K562 (cell line): Measurements from ENCODE around the gene SAT2. TPM values are rescaled to one million over a fixed set of nuclear protein-coding genes. Genes with fewer than 3 reads are reported as not detected.

Experiments used
- ATAC-seq: fragments of 200-7000 bp; cut with Tn5 transposase; 3 replicates; pipeline ENCODE4 v1.9.1; 2020; ENCODE audit warnings: moderate library complexity
- BruUV-seq: library from RNA; stranded (reverse); fragments of 400-500 nt; replicated peaks from 2 replicates; lab custom pipeline; 2021; lab: Mats Ljungman, UMichigan
- CTCF ChIA-PET: fragments of 300-600 bp; formaldehyde crosslinking; extraction: SDS; loops from one replicate; lab custom pipeline; 2021; ENCODE audit warnings: low intra/inter-chr PET ratio; lab: Yijun Ruan, JAX
- POLR2A ChIA-PET: fragments of 300-600, 350-650 bp; sonication (Branson Sonifier 250); formaldehyde crosslinking; extraction: SDS; loops from one replicate; lab custom pipeline; 2021; ENCODE audit warnings: antibody characterized with exemption, inconsistent platforms; lab: Yijun Ruan, JAX
- DNase-seq, 4 experiments: peaks; one replicate each; pipeline versions ENCODE4 v3.0.0 to v3.0.0-alpha.2; 2011 to 2018; ENCODE audit warnings: low spot score in 3 of 4, mixed read lengths in 3 of 4; ENCODE audit errors: extremely low read depth in 1 of 4
- FAIRE-seq: peaks from 2 replicates; lab custom pipeline; 2011; peaks lifted over from hg19 to GRCh38; lab: Jason Lieb, UNC
- H2AFZ ChIP-seq: 2 replicates; pipeline ENCODE4 v1.6.0; 2011; ENCODE audit warnings: low read depth, low read length, control low read depth, inconsistent platforms
- H3K27ac ChIP-seq: fragments of 200-600 bp; 3 replicates; pipeline ENCODE4 v1.8.0; 2011; ENCODE audit warnings: low read depth, mild to moderate bottlenecking, control low read depth, inconsistent platforms, low read length, moderate library complexity, mixed read lengths; ENCODE audit errors: extremely low read depth
- H3K27me3 ChIP-seq, 2 experiments: fragments of 300-600 bp in 1 of 2; 2 replicates in 1 of 2; 3 replicates in 1 of 2; pipeline versions ENCODE4 v1.6.0 to v1.8.0; 2011; ENCODE audit warnings: inconsistent platforms in 2 of 2, low read length in 2 of 2, mild to moderate bottlenecking in 1 of 2, mixed read lengths in 1 of 2, moderate library complexity in 1 of 2; ENCODE audit not compliant: control insufficient read depth in 2 of 2, insufficient read depth in 2 of 2
- H3K36me3 ChIP-seq: fragments of 300-600 bp; 3 replicates; pipeline ENCODE4 v1.8.0; 2011; ENCODE audit warnings: mild to moderate bottlenecking, low read length, inconsistent platforms; ENCODE audit not compliant: control insufficient read depth, insufficient read depth
- H3K4me1 ChIP-seq, 2 experiments: fragments of 200-600 bp in 1 of 2; replicated peaks in 1 of 2; 2 replicates in 1 of 2; 3 replicates in 1 of 2; pipeline versions ENCODE4 v1.5.1 to v1.8.0; 2011; ENCODE audit warnings: inconsistent platforms in 2 of 2, low read length in 2 of 2, mild to moderate bottlenecking in 1 of 2, mixed read lengths in 1 of 2, moderate library complexity in 1 of 2; ENCODE audit not compliant: control insufficient read depth in 2 of 2, insufficient read depth in 2 of 2
- H3K4me2 ChIP-seq: 2 replicates; pipeline ENCODE4 v1.6.1; 2011; ENCODE audit warnings: low read length, control low read depth, inconsistent platforms, mixed read lengths; ENCODE audit not compliant: insufficient read depth
- H3K4me3 ChIP-seq: fragments of 200-600 bp; sonication (generic), shearing (Covaris generic); 2 replicates; pipeline ENCODE4 v1.5.1; 2016; ENCODE audit warnings: control low read depth, inconsistent platforms
- H3K79me2 ChIP-seq: fragments of 200-600 bp; 3 replicates; pipeline ENCODE4 v1.8.0; 2011; ENCODE audit warnings: low read length, inconsistent platforms; ENCODE audit not compliant: control insufficient read depth, insufficient read depth
- H3K9ac ChIP-seq, 2 experiments: 2 replicates each; pipeline versions ENCODE4 v1.6.0 to v1.6.1; 2011; ENCODE audit warnings: low read depth in 2 of 2, low read length in 2 of 2, control low read depth in 1 of 2, inconsistent platforms in 1 of 2, mild to moderate bottlenecking in 1 of 2, mixed read lengths in 1 of 2; ENCODE audit not compliant: insufficient read depth in 1 of 2
- H3K9me1 ChIP-seq: one replicate; pipeline ENCODE4 v1.6.0; 2011; ENCODE audit warnings: inconsistent platforms, mild to moderate bottlenecking, low read length, moderate library complexity; ENCODE audit not compliant: control insufficient read depth, insufficient read depth
- H3K9me3 ChIP-seq: replicated peaks from 2 replicates; pipeline ENCODE4 v1.5.1; 2011; ENCODE audit warnings: low read depth, low read length, inconsistent platforms; ENCODE audit not compliant: control insufficient read depth, insufficient read depth
- H4K20me1 ChIP-seq: replicated peaks from 2 replicates; pipeline ENCODE4 v1.6.1; 2011; ENCODE audit warnings: low read length, inconsistent platforms, mixed read lengths; ENCODE audit not compliant: control insufficient read depth, insufficient read depth
- ATF1 ChIP-seq, 2 experiments: fragments of 450-650 bp in 1 of 2; IDR thresholded peaks; 2 replicates each; pipeline ENCODE4 v1.6.1; 2016; ENCODE audit warnings: missing compliant biosample characterization in 1 of 2, missing genetic modification characterization in 1 of 2
- DDX20 ChIP-seq: fragments of 450-650 bp; IDR thresholded peaks from 2 replicates; pipeline ENCODE4 v1.6.1; 2016; ENCODE audit warnings: missing genetic modification characterization, low read depth, mild to moderate bottlenecking, missing compliant biosample characterization, moderate library complexity
- ESRRA ChIP-seq: fragments of 450-650 bp; IDR thresholded peaks from 2 replicates; pipeline ENCODE4 v1.6.1; 2014; ENCODE audit warnings: low read depth, mild to moderate bottlenecking, moderate library complexity, borderline replicate concordance
- FOXM1 ChIP-seq, 2 experiments: fragments of 450-650 bp in 1 of 2; sonication (generic) in 1 of 2; formaldehyde crosslinking in 1 of 2; IDR thresholded peaks; 2 replicates each; pipeline versions ENCODE4 v1.6.1 to v1.9.0; 2017 to 2022; ENCODE audit warnings: low read depth in 2 of 2, mild to moderate bottlenecking in 2 of 2, missing genetic modification reagents in 1 of 2, moderate library complexity in 1 of 2
- MAZ ChIP-seq, 2 experiments: fragments of 450-650 bp in 1 of 2; sonication (generic) in 1 of 2; formaldehyde crosslinking; IDR thresholded peaks in 1 of 2; conservative IDR thresholded peaks in 1 of 2; 2 replicates each; pipeline versions ENCODE4 v1.4.0 to v1.5.0; 2020; ENCODE audit warnings: mild to moderate bottlenecking in 1 of 2, missing genetic modification reagents in 1 of 2
- MYNN ChIP-seq, 2 experiments: sonication (generic); formaldehyde crosslinking in 1 of 2; IDR thresholded peaks; 2 replicates each; pipeline versions ENCODE4 v1.5.0 to v1.6.1; 2016 to 2020; ENCODE audit warnings: antibody characterized with exemption in 1 of 2, missing genetic modification reagents in 1 of 2
- PCBP1 ChIP-seq: fragments of 200-400 bp; formaldehyde crosslinking; IDR thresholded peaks from 2 replicates; pipeline ENCODE4 v1.6.1; 2018; ENCODE audit warnings: mild to moderate bottlenecking, low read depth, low read length; ENCODE audit not compliant: poor library complexity, severe bottlenecking
- POLR3A ChIP-seq: IDR thresholded peaks from 2 replicates; pipeline ENCODE4 v1.6.1; 2011; ENCODE audit warnings: borderline replicate concordance, mild to moderate bottlenecking, moderate library complexity; ENCODE audit not compliant: insufficient read length, insufficient read depth; ENCODE audit errors: extremely low read depth
- PREB ChIP-seq: sonication (generic); formaldehyde crosslinking; IDR thresholded peaks from 2 replicates; pipeline ENCODE4 v1.8.1; 2023; ENCODE audit warnings: mild to moderate bottlenecking, missing genetic modification reagents
- RBFOX2 ChIP-seq: fragments of 200-400 bp; formaldehyde crosslinking; IDR thresholded peaks from 2 replicates; pipeline ENCODE4 v1.6.1; 2017; ENCODE audit warnings: low read depth, mild to moderate bottlenecking, low read length, moderate library complexity
- ZNF316 ChIP-seq: fragments of 450-650 bp; IDR thresholded peaks from 2 replicates; pipeline ENCODE4 v1.6.1; 2016
- WGBS: fragments of 100-300 bp; shearing (Covaris generic); methylation state at CpG from one replicate; pipeline ENCODE4 v1.1.6; 2016; ENCODE audit warnings: low coverage, mixed read lengths; ENCODE audit not compliant: insufficient coverage; ENCODE audit errors: missing lambda C conversion rate; 5-methylcytosine and 5-hydroxymethylcytosine counted together
- in situ Hi-C: fragments of 300-500 bp; cut with MboI; formaldehyde crosslinking; loops from 4 replicates; pipeline ENCODE4 v1.15.0; 2018; ENCODE audit warnings: inconsistent platforms, mixed read lengths
- intact Hi-C: fragments of 100-400 bp; cut with micrococcal nuclease; formaldehyde crosslinking; loops from 2 replicates; pipeline ENCODE4 v1.14.2; 2022
- polyA plus RNA-seq, 8 experiments: library from polyadenylated mRNA; depleted of rRNA in 4 of 8; stranded (reverse) in 5 of 8; unstranded in 3 of 8; fragments of >200 nt; fragmentation: Nextera tagmentation in 2 of 8; fragmentation: Illumina TruSeq in 1 of 8; extraction: Ambion mirVana in 2 of 8; extraction: Trizol in 1 of 8; gene quantifications; 2 replicates each; pipeline versions ENCODE4 v1.2.1 to v1.2.3, GENCODE V29; 2011 to 2014; ENCODE audit warnings: inconsistent platforms in 1 of 8, missing spikeins in 1 of 8
- total RNA-seq, 7 experiments: library from RNA; depleted of rRNA in 6 of 7; stranded (reverse); fragments of >200 nt in 6 of 7; fragmentation: Illumina TruSeq in 2 of 7; extraction: Trizol in 2 of 7; gene quantifications; 2 replicates each; pipeline versions ENCODE4 v1.2.1 to v1.2.3, GENCODE V29; 2011 to 2021; ENCODE audit warnings: low replicate concordance in 1 of 7
- TF ChIP-seq, protein P1 (sequence below): sonication (generic); formaldehyde crosslinking; IDR thresholded peaks from 2 replicates; pipeline ENCODE4 v1.8.1; 2022; ENCODE audit warnings: missing genetic modification reagents
- TF ChIP-seq, protein P2 (sequence below): fragments of 450-650 bp; IDR thresholded peaks from one replicate; pipeline ENCODE4 v1.6.1; 2018; ENCODE audit warnings: mild to moderate bottlenecking, moderate library complexity; ENCODE audit not compliant: partially characterized antibody
- TF ChIP-seq, protein P3 (sequence below): sonication (generic); formaldehyde crosslinking; IDR thresholded peaks from 2 replicates; pipeline ENCODE4 v1.8.0; 2022; ENCODE audit warnings: missing genetic modification reagents, mild to moderate bottlenecking, moderate library complexity, borderline replicate concordance

The SAT2 gene
- total and polyA plus RNA-seq, 9 of the 15 experiments (the other 6 are each of a cell fraction or from before 2014, with no cell fraction given), result 2.0 to 8.0 (median 5.3) TPM

DNA sequence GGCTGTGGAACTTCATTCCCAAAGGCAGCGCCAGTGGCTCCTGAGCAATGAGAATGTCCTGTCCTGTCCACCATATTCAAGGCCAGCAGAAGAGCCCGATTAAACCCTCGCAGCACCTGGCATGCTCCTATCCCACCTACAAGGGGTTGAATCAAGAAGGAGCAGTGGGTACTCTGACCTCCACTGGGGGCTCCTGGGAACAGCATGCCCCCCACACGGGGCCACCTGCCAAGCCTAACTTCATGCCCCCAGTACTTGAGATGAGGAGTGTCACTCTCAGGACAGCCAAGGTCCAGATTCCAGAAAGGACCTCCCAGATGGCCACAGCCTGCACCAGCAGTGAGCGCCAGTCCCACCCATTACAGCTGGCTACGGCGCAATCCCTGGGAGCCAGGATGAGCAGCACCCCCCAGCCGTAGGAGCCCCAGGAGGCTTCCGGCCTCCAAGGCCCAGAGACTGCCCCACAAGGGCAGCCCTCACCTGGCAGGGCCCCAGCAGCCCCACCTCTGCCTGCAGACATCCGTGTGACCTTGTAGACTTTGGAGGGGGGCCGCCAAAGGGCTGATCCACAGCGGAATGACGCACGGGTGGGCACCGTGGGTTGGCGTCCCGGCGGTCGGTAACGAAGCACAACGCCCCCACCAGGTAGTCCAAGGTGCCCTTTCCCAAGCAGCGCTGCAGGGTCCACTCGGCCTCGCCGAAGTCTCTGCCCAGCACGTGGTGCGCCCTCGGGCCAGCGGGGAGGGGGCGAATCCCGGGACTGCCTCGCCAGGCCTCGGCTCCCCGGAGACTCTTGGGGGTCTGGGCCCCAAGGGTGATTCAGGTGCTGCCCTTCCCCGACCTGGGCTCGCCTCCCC is 45.0 kb downstream of the SAT2 start:
- no TSS peak for BruUV-seq
- intact Hi-C loops, result loop anchor here (5.0 kb wide), 1 partner anchor 35 kb away; no protein-coding TSS in a partner anchor
- TF ChIP-seq ESRRA (no peak), ATF1 (CRISPR knock-in tag; IDR thresholded peaks at IDR 0.05) (no peak), ATF1 (tag; IDR thresholded peaks at IDR 0.05) (no peak), PREB (CRISPR knock-in tag) (no peak), ZNF316 (no peak), PCBP1 (peak; percentile 44), MYNN (IDR thresholded peaks at IDR 0.05) (0 out of 2 replicates have a peak, but pooled peaks have one; percentile 7), MYNN (CRISPR knock-in tag; IDR thresholded peaks at IDR 0.05) (no peak), POLR3A (no peak), MAZ (CRISPR knock-in tag; conservative IDR thresholded peaks at IDR 0.05 in 1 of 2, IDR thresholded peaks at IDR 0.05 in 1 of 2) (peak in 1 of 2 experiments; percentile 48; a peak in 2 of 4 replicates), RBFOX2 (no peak), DDX20 (tag) (no peak), FOXM1 (IDR thresholded peaks at IDR 0.05; ENCODE audit: low read depth) (no peak), FOXM1 (CRISPR knock-in tag; IDR thresholded peaks at IDR 0.05; ENCODE audit: low read depth) (peak; percentile 31; the same call in 1 of the 2 replicates)
- TF ChIP-seq, protein P1, sequence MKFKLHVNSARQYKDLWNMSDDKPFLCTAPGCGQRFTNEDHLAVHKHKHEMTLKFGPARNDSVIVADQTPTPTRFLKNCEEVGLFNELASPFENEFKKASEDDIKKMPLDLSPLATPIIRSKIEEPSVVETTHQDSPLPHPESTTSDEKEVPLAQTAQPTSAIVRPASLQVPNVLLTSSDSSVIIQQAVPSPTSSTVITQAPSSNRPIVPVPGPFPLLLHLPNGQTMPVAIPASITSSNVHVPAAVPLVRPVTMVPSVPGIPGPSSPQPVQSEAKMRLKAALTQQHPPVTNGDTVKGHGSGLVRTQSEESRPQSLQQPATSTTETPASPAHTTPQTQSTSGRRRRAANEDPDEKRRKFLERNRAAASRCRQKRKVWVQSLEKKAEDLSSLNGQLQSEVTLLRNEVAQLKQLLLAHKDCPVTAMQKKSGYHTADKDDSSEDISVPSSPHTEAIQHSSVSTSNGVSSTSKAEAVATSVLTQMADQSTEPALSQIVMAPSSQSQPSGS (CRISPR knock-in tag), result no peak
- TF ChIP-seq, protein P2, sequence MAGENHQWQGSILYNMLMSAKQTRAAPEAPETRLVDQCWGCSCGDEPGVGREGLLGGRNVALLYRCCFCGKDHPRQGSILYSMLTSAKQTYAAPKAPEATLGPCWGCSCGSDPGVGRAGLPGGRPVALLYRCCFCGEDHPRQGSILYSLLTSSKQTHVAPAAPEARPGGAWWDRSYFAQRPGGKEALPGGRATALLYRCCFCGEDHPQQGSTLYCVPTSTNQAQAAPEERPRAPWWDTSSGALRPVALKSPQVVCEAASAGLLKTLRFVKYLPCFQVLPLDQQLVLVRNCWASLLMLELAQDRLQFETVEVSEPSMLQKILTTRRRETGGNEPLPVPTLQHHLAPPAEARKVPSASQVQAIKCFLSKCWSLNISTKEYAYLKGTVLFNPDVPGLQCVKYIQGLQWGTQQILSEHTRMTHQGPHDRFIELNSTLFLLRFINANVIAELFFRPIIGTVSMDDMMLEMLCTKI, result no peak
- TF ChIP-seq, protein P3, sequence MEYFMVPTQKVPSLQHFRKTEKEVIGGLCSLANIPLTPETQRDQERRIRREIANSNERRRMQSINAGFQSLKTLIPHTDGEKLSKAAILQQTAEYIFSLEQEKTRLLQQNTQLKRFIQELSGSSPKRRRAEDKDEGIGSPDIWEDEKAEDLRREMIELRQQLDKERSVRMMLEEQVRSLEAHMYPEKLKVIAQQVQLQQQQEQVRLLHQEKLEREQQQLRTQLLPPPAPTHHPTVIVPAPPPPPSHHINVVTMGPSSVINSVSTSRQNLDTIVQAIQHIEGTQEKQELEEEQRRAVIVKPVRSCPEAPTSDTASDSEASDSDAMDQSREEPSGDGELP, result no peak

More for the DNA sequence above, 45.0 kb downstream of the SAT2 start:
- DNase-seq (no peak), FAIRE-seq (no peak), ATAC-seq (no peak)
- peak overlapping the region; percentile 99 for H3K27ac ChIP-seq
- CTCF ChIA-PET, result no interaction called here
- in situ Hi-C loops, result no loop called here
- H2AFZ ChIP-seq, result peak overlapping the region; percentile 98
- no peaks in the 10 kb centered on the region for H3K27me3 ChIP-seq
- peak overlapping the region; percentile 94 for H3K4me2 ChIP-seq
- POLR2A ChIA-PET, result interaction anchor here (1.2 to 3.4 kb wide), 3 partner anchors 10 to 104 kb away, joined by 7 to 46 read pairs (median 35); partner anchors contain the start of genes ATP1B2, TP53 and WRAP53
- H3K36me3 ChIP-seq, result peaks cover 29% of the 10 kb centered on the region
- 78% methylated on average over 8 of the region's 36 CpGs for WGBS
- peak overlapping the region; percentile 96 to 98 for H3K9ac ChIP-seq
- peaks cover 75% of the 10 kb centered on the region for H3K79me2 ChIP-seq
- H3K4me1 ChIP-seq, result peaks cover 58 to 72% of the 10 kb centered on the region in 2 experiments
- H3K9me1 ChIP-seq, result no peaks in the 10 kb centered on the region
- peak overlapping the region; percentile 47 for H3K4me3 ChIP-seq
- peaks cover 8% of the 10 kb centered on the region; the same call in 1 of the 2 replicates for H4K20me1 ChIP-seq
- no peaks in the 10 kb centered on the region for H3K9me3 ChIP-seq
